HEK293 (cell line): ENCODE data around the gene PCSK5.

ENCODE experiments used
- BCL11A ChIP-seq: fragments of 450-650 bp; formaldehyde crosslinking; IDR thresholded peaks from 2 replicates; pipeline ENCODE4 v1.5.1; 2016; ENCODE audit warnings: low read depth, missing biosample characterization, missing genetic modification characterization
- GLI2 ChIP-seq: fragments of 450-650 bp; formaldehyde crosslinking; IDR thresholded peaks from 2 replicates; pipeline ENCODE4; 2017; ENCODE audit warnings: missing biosample characterization, missing genetic modification characterization, low read depth, borderline replicate concordance
- IKZF3 ChIP-seq: fragments of 450-650 bp; IDR thresholded peaks from 2 replicates; pipeline ENCODE4 v1.5.0; 2018; ENCODE audit warnings: missing biosample characterization, mild to moderate bottlenecking, missing genetic modification characterization, moderate library complexity
- KLF7 ChIP-seq: fragments of 450-650 bp; formaldehyde crosslinking; IDR thresholded peaks from 2 replicates; pipeline ENCODE4 v1.5.1; 2016; ENCODE audit warnings: missing biosample characterization, missing genetic modification characterization, borderline replicate concordance
- REST ChIP-seq: fragments of 450-650 bp; formaldehyde crosslinking; IDR thresholded peaks from 2 replicates; pipeline ENCODE4 v1.5.1; 2016; ENCODE audit warnings: missing biosample characterization, missing genetic modification characterization
- SP7 ChIP-seq: fragments of 450-650 bp; formaldehyde crosslinking; IDR thresholded peaks from 2 replicates; pipeline ENCODE4 v1.5.1; 2016; ENCODE audit warnings: missing biosample characterization, missing genetic modification characterization
- ZBTB1 ChIP-seq: fragments of 450-650 bp; formaldehyde crosslinking; IDR thresholded peaks from 2 replicates; pipeline ENCODE4 v1.5.1; 2016; ENCODE audit warnings: missing biosample characterization, missing genetic modification characterization
- ZBTB21 ChIP-seq: fragments of 450-650 bp; formaldehyde crosslinking; IDR thresholded peaks from 2 replicates; pipeline ENCODE4 v1.5.1; 2017; ENCODE audit warnings: missing biosample characterization, missing genetic modification characterization
- ZFP3 ChIP-seq: fragments of 450-650 bp; formaldehyde crosslinking; IDR thresholded peaks from 2 replicates; pipeline ENCODE4 v1.5.1; 2016; ENCODE audit warnings: low read depth, missing biosample characterization, missing genetic modification characterization
- ZNF114 ChIP-seq: fragments of 450-650 bp; formaldehyde crosslinking; IDR thresholded peaks from 2 replicates; pipeline ENCODE4 v1.5.0; 2017; ENCODE audit warnings: missing biosample characterization, missing genetic modification characterization
- ZNF148 ChIP-seq: fragments of 450-650 bp; formaldehyde crosslinking; IDR thresholded peaks from 2 replicates; pipeline ENCODE4 v1.5.0; 2017; ENCODE audit warnings: missing biosample characterization, missing genetic modification characterization, borderline replicate concordance
- ZNF16 ChIP-seq: fragments of 450-650 bp; formaldehyde crosslinking; IDR thresholded peaks from 2 replicates; pipeline ENCODE4 v1.5.1; 2016; ENCODE audit warnings: low read depth, missing biosample characterization, missing genetic modification characterization
- ZNF175 ChIP-seq: fragments of 450-650 bp; formaldehyde crosslinking; IDR thresholded peaks from 2 replicates; pipeline ENCODE4 v1.5.1; 2016; ENCODE audit warnings: missing biosample characterization, missing genetic modification characterization
- ZNF19 ChIP-seq: fragments of 450-650 bp; formaldehyde crosslinking; IDR thresholded peaks from 2 replicates; pipeline ENCODE4; 2016; ENCODE audit warnings: missing biosample characterization, missing genetic modification characterization, low read depth
- ZNF2 ChIP-seq: fragments of 450-650 bp; formaldehyde crosslinking; IDR thresholded peaks from 2 replicates; pipeline ENCODE4 v1.5.1; 2016; ENCODE audit warnings: missing biosample characterization, missing genetic modification characterization
- ZNF248 ChIP-seq: fragments of 450-650 bp; formaldehyde crosslinking; IDR thresholded peaks from 2 replicates; pipeline ENCODE4 v1.5.1; 2017; ENCODE audit warnings: missing biosample characterization, missing genetic modification characterization
- ZNF274 ChIP-seq, 2 experiments: fragments of 200-500 bp in 1 of 2; fragments of 450-650 bp in 1 of 2; sonication (Bioruptor generic) in 1 of 2; formaldehyde crosslinking in 1 of 2; IDR thresholded peaks; 2 replicates each; pipeline versions ENCODE4 v1.5.1 to v1.6.1; 2014 to 2016; ENCODE audit warnings: borderline replicate concordance in 1 of 2, inconsistent platforms in 1 of 2, low read length in 1 of 2, missing biosample characterization in 1 of 2, missing genetic modification characterization in 1 of 2
- ZNF335 ChIP-seq: fragments of 450-650 bp; formaldehyde crosslinking; conservative IDR thresholded peaks from 2 replicates; pipeline ENCODE4 v1.5.1; 2016; ENCODE audit warnings: missing biosample characterization, missing genetic modification characterization
- ZNF37A ChIP-seq: fragments of 450-650 bp; IDR thresholded peaks from 2 replicates; pipeline ENCODE4 v1.5.1; 2018; ENCODE audit warnings: missing biosample characterization, missing genetic modification characterization
- ZNF416 ChIP-seq: fragments of 450-650 bp; formaldehyde crosslinking; IDR thresholded peaks from 2 replicates; pipeline ENCODE4 v1.5.1; 2016; ENCODE audit warnings: missing biosample characterization, missing genetic modification characterization
- ZNF423 ChIP-seq: fragments of 450-650 bp; formaldehyde crosslinking; IDR thresholded peaks from 2 replicates; pipeline ENCODE4 v1.5.1; 2016; ENCODE audit warnings: missing biosample characterization, missing genetic modification characterization
- ZNF561 ChIP-seq: fragments of 450-650 bp; IDR thresholded peaks from 2 replicates; pipeline ENCODE4 v1.5.1; 2018; ENCODE audit warnings: missing biosample characterization, missing genetic modification characterization, borderline replicate concordance
- ZNF621 ChIP-seq: fragments of 450-650 bp; formaldehyde crosslinking; IDR thresholded peaks from 2 replicates; pipeline ENCODE4 v1.5.1; 2017; ENCODE audit warnings: missing biosample characterization, missing genetic modification characterization
- ZNF623 ChIP-seq: fragments of 450-650 bp; formaldehyde crosslinking; IDR thresholded peaks from 2 replicates; pipeline ENCODE4 v1.5.1; 2016; ENCODE audit warnings: missing biosample characterization, missing genetic modification characterization
- ZNF677 ChIP-seq: fragments of 450-650 bp; IDR thresholded peaks from 2 replicates; pipeline ENCODE4 v1.5.0; 2018; ENCODE audit warnings: missing biosample characterization, mild to moderate bottlenecking, missing genetic modification characterization, moderate library complexity
- ZNF701 ChIP-seq: fragments of 450-650 bp; formaldehyde crosslinking; IDR thresholded peaks from 2 replicates; pipeline ENCODE4 v1.5.1; 2016; ENCODE audit warnings: missing biosample characterization, missing genetic modification characterization
- ZNF704 ChIP-seq: fragments of 450-650 bp; formaldehyde crosslinking; IDR thresholded peaks from 2 replicates; pipeline ENCODE4 v1.5.1; 2016; ENCODE audit warnings: missing biosample characterization, missing genetic modification characterization
- ZSCAN23 ChIP-seq: fragments of 450-650 bp; formaldehyde crosslinking; IDR thresholded peaks from 2 replicates; pipeline ENCODE4 v1.5.1; 2016; ENCODE audit warnings: missing biosample characterization, missing genetic modification characterization
- ZSCAN4 ChIP-seq: fragments of 450-650 bp; formaldehyde crosslinking; IDR thresholded peaks from 2 replicates; pipeline ENCODE4 v1.5.1; 2017; ENCODE audit warnings: missing biosample characterization, missing genetic modification characterization
- ZXDB ChIP-seq: fragments of 450-650 bp; formaldehyde crosslinking; IDR thresholded peaks from 2 replicates; pipeline ENCODE4 v1.5.1; 2016; ENCODE audit warnings: missing biosample characterization, missing genetic modification characterization
- TF ChIP-seq, protein P1 (sequence below): fragments of 450-650 bp; formaldehyde crosslinking; IDR thresholded peaks from 2 replicates; pipeline ENCODE4 v1.5.1; 2016; ENCODE audit warnings: missing biosample characterization, missing genetic modification characterization

The PCSK5 gene

DNA sequence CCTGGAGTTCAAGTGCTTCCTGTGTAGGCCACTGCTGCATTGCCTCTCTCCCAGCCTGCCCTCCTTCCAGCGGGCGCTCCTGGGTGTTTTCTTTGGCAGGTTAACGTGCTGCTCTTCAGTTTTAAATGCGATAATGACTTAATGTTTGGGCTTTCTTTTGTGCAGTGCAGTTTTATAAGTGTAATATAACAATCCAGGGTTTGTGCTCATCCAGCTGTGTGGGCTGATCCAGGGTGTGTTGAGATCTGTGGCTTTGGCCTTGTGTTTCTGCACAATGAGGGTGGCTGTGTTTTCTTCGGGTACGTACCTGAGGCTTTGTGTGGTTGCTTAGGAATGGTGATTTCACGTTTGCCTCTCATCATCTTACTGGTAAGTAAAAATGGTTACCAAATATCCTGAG is 50.6 kb downstream of the PCSK5 start (continued):
- TF ChIP-seq, protein P1, sequence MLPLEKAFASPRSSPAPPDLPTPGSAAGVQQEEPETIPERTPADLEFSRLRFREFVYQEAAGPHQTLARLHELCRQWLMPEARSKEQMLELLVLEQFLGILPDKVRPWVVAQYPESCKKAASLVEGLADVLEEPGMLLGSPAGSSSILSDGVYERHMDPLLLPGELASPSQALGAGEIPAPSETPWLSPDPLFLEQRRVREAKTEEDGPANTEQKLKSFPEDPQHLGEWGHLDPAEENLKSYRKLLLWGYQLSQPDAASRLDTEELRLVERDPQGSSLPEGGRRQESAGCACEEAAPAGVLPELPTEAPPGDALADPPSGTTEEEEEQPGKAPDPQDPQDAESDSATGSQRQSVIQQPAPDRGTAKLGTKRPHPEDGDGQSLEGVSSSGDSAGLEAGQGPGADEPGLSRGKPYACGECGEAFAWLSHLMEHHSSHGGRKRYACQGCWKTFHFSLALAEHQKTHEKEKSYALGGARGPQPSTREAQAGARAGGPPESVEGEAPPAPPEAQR (tag by site-specific recombination) = no peak
- peak; percentile 75; the same call in 1 of the 2 replicates for TF ChIP-seq BCL11A
- no peak for TF ChIP-seq ZNF623 (tag by site-specific recombination)
- no peak for TF ChIP-seq ZNF148 (tag by site-specific recombination)
- no peak for TF ChIP-seq ZNF16 (tag by site-specific recombination)
- TF ChIP-seq ZBTB1 (tag by site-specific recombination) = no peak
- no peak for TF ChIP-seq REST
- TF ChIP-seq ZNF335 = no peak
- no peak for TF ChIP-seq ZFP3
- TF ChIP-seq ZNF416 (tag by site-specific recombination) = no peak
- no peak for TF ChIP-seq ZNF114
- no peak for TF ChIP-seq ZNF621 (tag by site-specific recombination)
- no peak for TF ChIP-seq ZNF423 (tag by site-specific recombination)
- TF ChIP-seq SP7 = no peak
- TF ChIP-seq ZBTB21 (tag by site-specific recombination) = no peak
- no peak for TF ChIP-seq ZNF175 (tag by site-specific recombination)
- no peak for TF ChIP-seq KLF7 (tag by site-specific recombination)
- TF ChIP-seq ZNF704 (tag by site-specific recombination) = no peak
- no peak for TF ChIP-seq ZNF37A (tag by site-specific recombination)
- peak; percentile 68; the same call in 1 of the 2 replicates for TF ChIP-seq ZNF2
- no peak for TF ChIP-seq ZNF701 (tag by site-specific recombination)
- no peak for TF ChIP-seq ZNF248 (tag by site-specific recombination)
- TF ChIP-seq ZSCAN23 (tag by site-specific recombination) = no peak
- TF ChIP-seq ZXDB (tag by site-specific recombination) = peak; percentile 87
- 0 out of 2 replicates have a peak, but pooled peaks have one; percentile 60 for TF ChIP-seq ZNF19 (tag by site-specific recombination)
- no peak for TF ChIP-seq ZNF677 (tag by site-specific recombination)
- peak; percentile 83; the same call in 1 of the 2 replicates for TF ChIP-seq ZNF561 (tag by site-specific recombination)
- peak; percentile 78 for TF ChIP-seq IKZF3 (tag by site-specific recombination)
- TF ChIP-seq GLI2 (tag by site-specific recombination) = peak; percentile 45; the same call in 1 of the 2 replicates
- TF ChIP-seq ZNF274 (IDR thresholded peaks at IDR 0.05; ENCODE audit: low read length) = no peak
- TF ChIP-seq ZNF274 (tag by site-specific recombination; IDR thresholded peaks at IDR 0.05; ENCODE audit: borderline replicate concordance) = no peak
- 0 out of 2 replicates have a peak, but pooled peaks have one; percentile 21 for TF ChIP-seq ZSCAN4 (tag by site-specific recombination)
